ENCODE results near the gene KHDC1.
"Not testable (repeated sequence)": the region's sequence is repeated elsewhere in the genome, so short reads cannot be mapped to it uniquely, and the experiment has no call there.

The KHDC1 gene

GRCh38 chr6:73262671-73263569 is at the start of gene KHDC1:
TSS of gene KHDC1 (minus strand) at chr6:73263196. CDS start at chr6:73242517, 20,679 bp downstream.
- DNase-seq: peak; percentile 27

- not testable (repeated sequence) for DNase-seq
Measured at GRCh38 chr6:73310503-73310845, 47.5 kb upstream of the KHDC1 start.

GRCh38 chr6:73309785-73310502 is 46.9 kb upstream of the KHDC1 start:
- DNase-seq: peak; percentile 30

- peak; percentile 5 for DNase-seq
Measured at GRCh38 chr6:73309535-73309784, 46.5 kb upstream of the KHDC1 start.

- no peak for DNase-seq
Measured at GRCh38 chr6:73308712-73309534, 45.9 kb upstream of the KHDC1 start.

- not testable (repeated sequence) for DNase-seq
Measured at GRCh38 chr6:73303773-73304172, 40.8 kb upstream of the KHDC1 start.

GRCh38 chr6:73302339-73302738 is 39.3 kb upstream of the KHDC1 start:
- DNase-seq: no peak

- DNase-seq: no peak
Measured at GRCh38 chr6:73299151-73299971, 36.4 kb upstream of the KHDC1 start.

GRCh38 chr6:73293331-73293730 is 30.3 kb upstream of the KHDC1 start:
- DNase-seq: no peak

- DNase-seq: no peak
Measured at GRCh38 chr6:73290435-73290834, 27.4 kb upstream of the KHDC1 start.

GRCh38 chr6:73286752-73287151 is 23.8 kb upstream of the KHDC1 start:
- no peak for DNase-seq

GRCh38 chr6:73285674-73286283 is 22.8 kb upstream of the KHDC1 start:
- DNase-seq: peak; percentile 30

GRCh38 chr6:73282871-73283270 is 19.9 kb upstream of the KHDC1 start:
- DNase-seq: no peak

- not testable (repeated sequence) for DNase-seq
Measured at GRCh38 chr6:73281684-73282083, 18.7 kb upstream of the KHDC1 start.

- DNase-seq: not testable (repeated sequence)
Measured at GRCh38 chr6:73269296-73269695, 6.3 kb upstream of the KHDC1 start.

GRCh38 chr6:73268896-73269295 is 5.9 kb upstream of the KHDC1 start:
- DNase-seq: not testable (repeated sequence)

GRCh38 chr6:73264446-73264845 is 1.4 kb upstream of the KHDC1 start:
- no peak for DNase-seq

- DNase-seq: no peak
Measured at GRCh38 chr6:73263570-73263909, 544 bp upstream of the KHDC1 start.

GRCh38 chr6:73258721-73259120 is 4.3 kb downstream of the KHDC1 start:
- no peak for DNase-seq

- DNase-seq: not testable (repeated sequence)
Measured at GRCh38 chr6:73254323-73254722, 8.7 kb downstream of the KHDC1 start.

GRCh38 chr6:73252703-73253102 is 10.3 kb downstream of the KHDC1 start:
- no peak for DNase-seq

- no peak for DNase-seq
Measured at GRCh38 chr6:73250016-73250415, 13.0 kb downstream of the KHDC1 start.
